C4-2B (cell line): Measurements from ENCODE around the gene ADGRA3.

Experiments
- H3K27ac ChIP-seq: fragments of 450-650 bp; 2 replicates; pipeline ENCODE4 v1.5.1; 2017
- ZFX ChIP-seq: fragments of 450-650 bp; IDR thresholded peaks from 2 replicates; pipeline ENCODE4 v1.6.1; 2017
- TF ChIP-seq, protein P1 (sequence below): fragments of 450-650 bp; conservative IDR thresholded peaks from 2 replicates; pipeline ENCODE4 v1.5.1; 2017; ENCODE audit warnings: mild to moderate bottlenecking

Gene ADGRA3

DNA sequence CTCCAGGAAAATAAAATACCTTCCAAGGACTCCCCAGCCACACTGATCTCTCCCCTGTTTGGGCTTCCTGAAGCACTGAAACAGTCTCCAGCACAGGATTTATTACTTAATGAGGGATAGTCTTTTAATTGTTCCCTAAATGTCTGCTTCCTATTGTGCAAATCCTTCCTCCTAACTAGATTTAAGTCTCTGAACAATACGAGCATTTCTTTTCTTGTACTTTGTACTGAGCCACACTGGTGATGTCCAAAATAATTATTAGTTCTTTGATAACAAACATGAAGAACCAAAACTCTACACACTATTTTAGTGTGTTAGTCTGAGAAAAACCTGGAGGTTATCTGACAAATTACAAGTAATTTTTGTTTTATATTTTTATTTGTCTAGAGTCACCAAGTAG is 5.1 kb downstream of the ADGRA3 start:
- no peak overlapping the region for H3K27ac ChIP-seq
- TF ChIP-seq, protein P1, sequence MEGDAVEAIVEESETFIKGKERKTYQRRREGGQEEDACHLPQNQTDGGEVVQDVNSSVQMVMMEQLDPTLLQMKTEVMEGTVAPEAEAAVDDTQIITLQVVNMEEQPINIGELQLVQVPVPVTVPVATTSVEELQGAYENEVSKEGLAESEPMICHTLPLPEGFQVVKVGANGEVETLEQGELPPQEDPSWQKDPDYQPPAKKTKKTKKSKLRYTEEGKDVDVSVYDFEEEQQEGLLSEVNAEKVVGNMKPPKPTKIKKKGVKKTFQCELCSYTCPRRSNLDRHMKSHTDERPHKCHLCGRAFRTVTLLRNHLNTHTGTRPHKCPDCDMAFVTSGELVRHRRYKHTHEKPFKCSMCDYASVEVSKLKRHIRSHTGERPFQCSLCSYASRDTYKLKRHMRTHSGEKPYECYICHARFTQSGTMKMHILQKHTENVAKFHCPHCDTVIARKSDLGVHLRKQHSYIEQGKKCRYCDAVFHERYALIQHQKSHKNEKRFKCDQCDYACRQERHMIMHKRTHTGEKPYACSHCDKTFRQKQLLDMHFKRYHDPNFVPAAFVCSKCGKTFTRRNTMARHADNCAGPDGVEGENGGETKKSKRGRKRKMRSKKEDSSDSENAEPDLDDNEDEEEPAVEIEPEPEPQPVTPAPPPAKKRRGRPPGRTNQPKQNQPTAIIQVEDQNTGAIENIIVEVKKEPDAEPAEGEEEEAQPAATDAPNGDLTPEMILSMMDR, result no peak
- no peak for TF ChIP-seq ZFX

DNA sequence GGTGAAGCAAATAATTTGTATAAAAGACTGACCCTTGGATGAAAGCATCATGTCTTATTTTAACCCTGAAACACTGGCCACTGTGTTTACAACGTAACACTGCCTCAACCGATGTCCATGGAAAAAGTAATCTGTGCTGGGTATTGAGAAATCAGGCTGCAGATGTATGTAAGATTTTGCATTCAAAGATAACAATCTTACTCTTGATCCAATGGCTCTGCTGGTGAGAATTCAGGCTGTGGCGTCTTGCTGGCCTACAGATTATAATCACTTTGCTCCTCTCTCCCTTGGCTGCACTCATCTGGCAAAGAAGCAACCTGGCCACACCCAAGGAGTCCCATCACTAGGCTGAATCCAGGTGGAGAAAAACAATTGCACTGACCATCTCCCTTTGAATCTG is 7.5 kb downstream of the ADGRA3 start:
- TF ChIP-seq ZFX, result no peak
- TF ChIP-seq, protein P1, result no peak
- no peak overlapping the region for H3K27ac ChIP-seq

DNA sequence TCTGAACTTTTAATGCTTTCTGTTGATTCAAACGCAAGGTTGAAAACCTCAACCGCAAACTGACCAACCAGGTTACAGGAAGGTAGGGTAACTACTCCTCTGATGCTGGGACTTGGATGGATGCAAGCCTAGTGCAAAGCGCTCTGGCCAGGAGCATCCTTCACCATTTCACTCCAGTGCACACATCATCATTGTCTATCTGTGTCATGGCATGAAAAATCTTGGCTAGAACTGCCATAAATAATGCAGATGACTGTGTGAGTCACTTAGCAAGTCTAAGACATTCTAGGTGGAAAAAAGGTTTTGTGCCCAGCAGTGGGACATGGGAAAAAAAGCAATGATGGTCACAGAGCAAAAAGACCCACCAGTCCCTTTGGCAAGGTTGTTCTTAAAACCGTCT is 10.9 kb downstream of the ADGRA3 start:
- H3K27ac ChIP-seq, result no peak overlapping the region
- no peak for TF ChIP-seq ZFX
- TF ChIP-seq, protein P1, result no peak

DNA sequence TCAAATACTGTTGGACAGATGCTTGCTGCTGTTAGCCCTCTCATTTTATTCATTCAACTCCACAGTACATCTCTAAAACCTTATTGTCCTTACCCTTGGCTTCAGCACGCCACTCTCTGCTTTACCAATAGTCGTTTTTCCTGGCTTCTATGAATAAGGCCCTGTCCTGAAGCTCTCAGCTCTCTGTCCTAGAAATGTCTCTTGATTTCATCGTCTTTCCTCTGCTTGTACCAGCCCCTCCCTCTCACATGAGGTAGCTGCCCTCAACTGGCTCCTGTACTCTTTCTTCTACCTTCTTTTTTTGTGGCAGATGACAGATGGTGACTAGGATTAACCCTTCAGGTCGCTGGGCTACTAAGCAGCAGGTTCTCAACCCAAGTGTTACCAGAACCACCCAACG is 11.4 kb downstream of the ADGRA3 start:
- TF ChIP-seq, protein P1, result no peak
- no peak for TF ChIP-seq ZFX
- H3K27ac ChIP-seq, result no peak overlapping the region

DNA sequence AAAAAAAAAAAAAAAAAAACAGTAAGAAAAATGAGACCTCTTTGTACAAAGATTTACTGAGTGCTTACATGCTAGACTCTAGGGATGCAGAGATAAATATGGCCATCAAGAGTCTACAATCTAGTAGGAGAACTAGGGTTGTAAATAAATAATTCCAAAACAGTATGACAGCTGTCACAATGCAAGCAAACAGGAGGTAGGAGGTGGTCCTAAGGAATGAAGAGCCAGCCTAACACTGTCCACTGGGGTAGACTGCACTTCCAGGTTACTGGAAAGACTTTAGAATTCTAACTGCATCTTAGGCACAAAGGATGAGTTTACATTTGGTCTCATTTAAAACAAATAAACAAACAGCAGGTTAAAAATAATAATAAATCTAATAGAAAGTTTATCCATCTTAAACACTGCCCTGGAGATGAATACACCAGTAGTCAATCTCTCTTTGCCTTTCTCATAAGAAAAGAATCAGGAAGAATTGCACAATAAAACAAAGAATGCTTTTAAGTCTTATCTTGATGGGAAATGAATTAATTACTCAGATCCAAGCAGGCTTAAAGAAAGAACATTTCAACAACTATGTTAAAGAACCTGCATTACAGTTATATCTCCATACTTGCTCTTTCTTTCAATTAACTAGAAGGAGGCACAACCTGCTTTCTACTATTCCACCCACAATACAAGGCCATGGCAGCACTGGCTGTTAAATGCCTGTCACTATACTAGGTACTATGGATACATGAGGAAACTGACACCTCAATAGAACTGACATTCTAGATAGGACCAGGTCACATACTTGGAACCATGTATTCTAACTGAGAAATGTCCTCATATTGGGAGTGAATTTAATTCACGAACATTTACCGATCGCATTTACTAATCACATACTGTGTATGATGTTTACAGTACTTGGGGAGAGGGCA is 12.7 kb downstream of the ADGRA3 start:
- no peak overlapping the region for H3K27ac ChIP-seq
- no peak for TF ChIP-seq ZFX
- TF ChIP-seq, protein P1, result no peak

DNA sequence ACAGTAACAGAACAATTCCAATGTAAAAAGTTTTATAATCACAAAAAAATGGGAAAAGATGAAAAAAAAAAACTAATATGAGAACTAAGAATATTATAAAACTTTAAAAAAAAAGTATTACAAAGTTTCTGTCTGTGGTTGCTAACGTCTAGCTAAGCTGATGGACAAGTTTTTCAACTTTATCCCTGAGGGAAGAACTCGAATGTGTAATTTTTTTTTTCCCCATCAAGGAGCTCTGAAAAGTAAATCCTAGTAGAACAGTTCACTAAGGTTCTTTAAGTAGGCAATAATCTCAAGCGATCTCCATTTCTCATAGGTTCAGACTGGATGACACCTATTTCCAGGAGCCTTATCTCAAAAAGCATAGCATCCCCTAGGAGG is 14.2 kb downstream of the ADGRA3 start:
- no peak overlapping the region for H3K27ac ChIP-seq
- TF ChIP-seq, protein P1, result no peak
- no peak for TF ChIP-seq ZFX

DNA sequence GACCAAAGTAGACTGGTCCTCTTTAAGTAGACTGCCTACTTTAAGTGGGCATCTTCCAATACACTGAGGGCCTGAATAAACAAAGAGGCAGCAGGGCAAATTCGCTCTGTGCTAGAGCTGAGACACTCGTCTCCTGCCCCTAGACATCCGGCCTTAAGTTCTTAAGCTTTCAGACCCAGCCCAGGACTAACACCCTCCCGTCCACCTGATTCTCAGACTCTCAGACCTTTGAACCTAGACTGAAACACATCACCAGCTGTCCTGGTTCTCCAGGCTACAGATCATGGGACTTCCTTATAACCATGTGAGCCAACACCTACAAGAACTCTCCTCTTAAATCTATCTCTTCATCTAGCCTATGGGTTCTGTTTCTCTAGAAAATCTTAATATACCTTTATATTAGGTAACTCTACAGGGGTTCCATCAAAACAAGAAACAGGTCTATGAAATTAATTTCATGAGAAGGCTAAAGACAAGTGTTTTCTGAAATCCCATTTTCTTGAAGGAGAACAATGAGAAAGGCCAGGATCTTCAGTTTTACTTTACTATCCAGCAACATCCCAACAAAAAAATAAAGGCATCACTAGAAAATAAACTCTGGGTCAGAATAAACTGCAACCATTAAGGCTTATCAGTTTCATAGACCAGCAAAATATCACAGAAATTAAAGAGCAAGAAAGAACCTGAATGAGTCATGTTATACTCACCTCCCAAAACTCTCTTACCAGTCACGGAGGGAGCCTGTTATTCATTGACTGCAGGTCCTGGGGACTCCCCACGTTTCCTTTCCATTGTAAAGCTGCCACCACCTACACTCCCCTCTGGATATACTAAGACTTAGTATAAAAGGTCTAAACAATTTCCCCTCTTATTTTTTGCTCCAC is 14.8 kb downstream of the ADGRA3 start:
- TF ChIP-seq ZFX, result no peak
- TF ChIP-seq, protein P1, result no peak
- H3K27ac ChIP-seq, result peak overlapping the region; percentile 70
